ENCODE data around the gene GPR139.

The GPR139 gene

GRCh38 chr16:20073203-20074098, at the start of gene GPR139:
TSS of gene GPR139 (minus strand) at chr16:20073890. CDS start at chr16:20073616, 274 bp downstream.
- in situ Hi-C loops (cut with MboI; ENCODE audit: low sequenced_read_pairs) = no loop called here

GRCh38 chr16:20122011-20122410, 48.3 kb upstream of the GPR139 start:
- in situ Hi-C loops (cut with MboI; ENCODE audit: low sequenced_read_pairs) = no loop called here

DNA sequence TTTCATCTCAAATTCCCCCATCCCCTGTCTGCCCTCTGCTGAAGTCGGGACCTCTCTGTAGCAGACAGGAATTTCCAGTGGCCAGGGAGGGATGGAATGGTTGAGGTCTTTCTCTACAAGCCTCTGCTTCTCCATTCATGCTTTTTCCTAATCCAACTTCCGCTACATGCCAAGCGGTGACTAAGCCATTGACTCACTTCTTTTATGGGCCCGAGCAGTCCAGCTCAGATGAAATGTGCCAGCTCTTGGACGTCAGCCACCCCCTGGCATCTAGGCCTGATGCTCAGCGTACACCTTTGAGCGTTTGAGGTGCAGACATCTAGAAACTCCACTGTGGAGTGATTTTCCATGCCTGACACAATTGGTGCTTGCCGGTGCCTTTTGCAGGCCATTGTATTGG, 40.7 kb upstream of the GPR139 start:
- in situ Hi-C loops (cut with MboI; ENCODE audit: low sequenced_read_pairs) = no loop called here

DNA sequence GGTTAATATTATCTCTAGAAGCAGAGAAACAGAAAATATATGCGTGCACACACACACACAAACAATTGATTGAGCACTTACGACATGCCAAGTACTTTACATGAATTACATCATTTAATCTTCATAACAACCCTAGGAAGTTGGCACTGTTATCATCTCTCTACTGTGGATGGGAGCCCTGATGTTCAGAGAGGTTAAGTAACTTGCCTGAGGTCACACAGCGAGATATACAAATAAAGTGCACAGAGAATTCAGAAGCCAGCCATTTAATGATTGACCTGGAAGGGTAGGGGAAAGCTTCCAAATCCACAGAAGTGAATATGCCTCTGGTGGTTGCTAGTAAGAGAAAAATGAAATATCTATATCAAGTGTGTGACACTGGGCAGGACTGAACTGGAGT, 37.5 kb upstream of the GPR139 start:
- in situ Hi-C loops (cut with MboI; ENCODE audit: low sequenced_read_pairs) = no loop called here

DNA sequence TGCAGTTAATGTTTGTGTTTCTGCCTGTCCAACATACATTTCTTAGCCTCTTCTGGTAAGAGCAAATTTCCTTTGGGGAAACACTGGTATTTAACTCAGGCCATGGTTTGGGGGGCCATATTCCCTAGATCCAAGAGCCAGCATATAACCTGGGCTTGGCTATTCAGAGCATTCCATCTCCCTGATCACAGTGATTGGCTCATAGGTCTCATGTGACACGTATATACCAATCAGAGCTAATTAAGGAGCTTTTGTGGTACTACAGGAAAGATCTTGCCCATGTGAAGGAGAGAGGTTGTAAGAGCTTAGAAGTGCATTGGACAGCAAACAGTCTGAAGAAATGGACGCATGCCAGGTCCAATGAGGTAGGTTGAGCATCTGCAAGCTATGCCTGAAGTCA, 33.4 kb upstream of the GPR139 start:
- in situ Hi-C loops (cut with MboI; ENCODE audit: low sequenced_read_pairs) = no loop called here

DNA sequence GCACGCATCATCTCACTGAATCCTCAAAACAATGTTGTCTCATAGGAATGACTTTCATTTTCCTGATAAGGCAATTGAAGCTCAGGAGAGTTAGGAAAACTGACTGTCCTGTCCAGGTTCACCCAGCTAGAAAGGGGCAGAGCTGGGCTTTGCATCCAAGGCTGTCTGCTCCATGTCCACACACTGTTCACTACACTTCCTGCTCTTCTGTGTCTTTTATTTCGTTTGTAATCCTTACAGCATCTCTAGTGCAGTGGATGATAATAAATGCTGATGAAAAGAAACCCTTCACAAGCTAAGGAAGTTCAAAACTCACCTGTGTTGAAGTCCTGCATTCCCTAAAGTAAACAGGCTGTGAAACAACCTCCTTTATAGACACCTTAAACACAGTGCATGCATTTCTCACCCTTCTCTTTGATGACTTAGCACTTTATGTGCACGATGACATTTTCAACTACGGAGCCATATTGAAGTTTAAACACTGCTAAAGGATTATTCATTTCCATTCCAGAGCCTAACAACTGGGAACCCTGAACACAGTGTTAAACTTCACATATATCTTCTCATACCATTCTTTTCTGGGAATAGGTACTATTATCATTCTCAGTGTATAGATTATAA, 31.0 kb upstream of the GPR139 start:
- in situ Hi-C loops (cut with MboI; ENCODE audit: low sequenced_read_pairs) = no loop called here

- in situ Hi-C loops (cut with MboI; ENCODE audit: low sequenced_read_pairs) = no loop called here
Observed at GRCh38 chr16:20102521-20102920, 28.8 kb upstream of the GPR139 start.

DNA sequence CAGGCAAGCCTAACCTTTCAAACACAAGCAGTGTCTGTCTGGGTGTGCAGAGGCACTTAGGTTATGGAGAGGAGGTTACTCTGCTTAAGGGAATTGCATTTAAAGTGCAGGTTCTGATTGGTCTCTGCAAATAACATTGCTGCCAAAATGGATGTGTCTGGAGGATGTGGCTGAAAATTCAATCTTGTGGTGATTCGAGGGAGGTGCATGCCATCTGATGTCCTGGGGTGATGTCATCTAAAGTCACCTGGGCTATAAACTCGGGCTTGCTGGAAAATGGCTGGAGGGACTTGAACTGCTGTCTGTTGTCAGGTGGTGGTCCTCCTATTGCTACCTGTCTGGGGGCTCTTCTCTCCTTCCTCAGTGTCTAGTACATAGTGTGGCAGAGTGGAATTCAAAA, 28.3 kb upstream of the GPR139 start:
- in situ Hi-C loops (cut with MboI; ENCODE audit: low sequenced_read_pairs) = no loop called here

GRCh38 chr16:20099375-20099774, 25.7 kb upstream of the GPR139 start:
- in situ Hi-C loops (cut with MboI; ENCODE audit: low sequenced_read_pairs) = no loop called here

GRCh38 chr16:20094157-20094556, 20.5 kb upstream of the GPR139 start:
- in situ Hi-C loops (cut with MboI; ENCODE audit: low sequenced_read_pairs) = no loop called here

DNA sequence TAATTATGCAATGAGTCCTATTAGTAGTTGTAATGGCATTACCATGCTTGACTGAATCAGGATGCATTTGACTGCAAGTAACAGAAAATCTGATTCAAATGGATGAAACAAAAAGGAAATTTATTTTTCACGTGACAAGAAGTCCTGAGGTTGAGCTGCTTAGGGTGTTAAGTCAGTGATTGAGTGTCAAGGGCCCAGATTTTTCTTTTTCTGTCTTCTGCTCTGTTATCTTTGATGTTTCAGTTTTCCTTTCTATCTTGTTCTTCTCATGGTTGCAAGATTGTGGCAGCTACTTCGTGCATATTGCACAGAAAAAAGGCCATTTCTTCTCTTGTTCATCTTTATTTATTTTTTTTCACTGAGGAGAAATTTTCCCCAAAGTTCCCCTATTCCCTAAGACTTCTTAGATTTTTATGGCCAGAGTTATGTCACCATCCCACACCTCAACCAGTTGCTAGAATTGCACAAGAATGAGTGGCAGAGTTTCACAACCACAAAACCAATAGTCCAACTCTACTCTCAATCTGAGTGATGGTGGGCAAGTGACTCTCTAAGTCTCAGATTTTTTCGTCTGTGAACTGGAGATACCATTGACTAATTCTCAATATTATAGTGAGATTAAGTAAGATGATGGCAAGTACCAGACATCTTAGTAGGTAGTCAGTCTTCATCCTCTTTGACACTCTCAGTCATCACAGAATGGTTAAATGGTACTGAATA, 15.7 kb upstream of the GPR139 start:
- in situ Hi-C loops (cut with MboI; ENCODE audit: low sequenced_read_pairs) = no loop called here

GRCh38 chr16:20084624-20085226, 11.0 kb upstream of the GPR139 start:
- in situ Hi-C loops (cut with MboI; ENCODE audit: low sequenced_read_pairs) = no loop called here

GRCh38 chr16:20079106-20079505, 5.4 kb upstream of the GPR139 start:
- in situ Hi-C loops (cut with MboI; ENCODE audit: low sequenced_read_pairs) = no loop called here

DNA sequence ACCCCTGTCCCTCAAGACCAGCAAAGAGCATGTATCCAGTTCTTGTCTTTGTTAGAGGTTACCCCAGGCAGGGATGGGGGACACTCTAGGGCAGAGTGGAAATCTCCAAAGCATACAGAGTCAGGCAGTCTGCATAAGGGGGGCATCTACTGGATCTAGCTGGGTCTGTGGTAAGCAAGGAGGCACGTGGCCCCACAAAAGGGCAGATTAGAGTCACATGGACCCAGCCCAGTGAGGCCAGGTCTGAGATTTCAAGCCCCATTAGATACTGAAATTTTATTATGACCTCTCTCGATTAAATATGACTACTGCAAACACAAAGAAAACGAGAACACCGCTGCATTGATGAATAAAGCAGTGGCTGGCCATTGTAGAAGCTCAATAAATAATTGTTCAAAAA, 1.6 kb upstream of the GPR139 start:
- in situ Hi-C loops (cut with MboI; ENCODE audit: low sequenced_read_pairs) = no loop called here

GRCh38 chr16:20074099-20074991, 655 bp upstream of the GPR139 start:
- in situ Hi-C loops (cut with MboI; ENCODE audit: low sequenced_read_pairs) = no loop called here

DNA sequence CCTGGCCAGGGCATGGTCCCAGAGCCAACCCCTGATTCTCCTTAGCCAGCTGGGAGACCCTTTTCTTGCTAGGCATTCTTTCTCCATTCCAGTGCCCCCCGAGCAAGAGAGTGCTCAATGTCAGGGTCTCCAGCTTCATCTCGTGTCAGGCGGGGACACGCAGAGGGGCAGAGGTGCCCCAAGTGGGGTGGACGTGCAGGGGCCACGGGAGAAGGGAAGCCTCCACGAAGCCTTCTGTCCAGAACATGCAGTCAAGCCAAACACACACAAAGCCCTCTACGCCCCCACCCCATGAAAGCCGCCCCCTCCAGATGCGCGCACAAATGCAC, 852 bp downstream of the GPR139 start:
- in situ Hi-C loops (cut with MboI; ENCODE audit: low sequenced_read_pairs) = no loop called here

- in situ Hi-C loops (cut with MboI; ENCODE audit: low sequenced_read_pairs) = no loop called here
Observed at GRCh38 chr16:20072146-20072873, 1.4 kb downstream of the GPR139 start.

DNA sequence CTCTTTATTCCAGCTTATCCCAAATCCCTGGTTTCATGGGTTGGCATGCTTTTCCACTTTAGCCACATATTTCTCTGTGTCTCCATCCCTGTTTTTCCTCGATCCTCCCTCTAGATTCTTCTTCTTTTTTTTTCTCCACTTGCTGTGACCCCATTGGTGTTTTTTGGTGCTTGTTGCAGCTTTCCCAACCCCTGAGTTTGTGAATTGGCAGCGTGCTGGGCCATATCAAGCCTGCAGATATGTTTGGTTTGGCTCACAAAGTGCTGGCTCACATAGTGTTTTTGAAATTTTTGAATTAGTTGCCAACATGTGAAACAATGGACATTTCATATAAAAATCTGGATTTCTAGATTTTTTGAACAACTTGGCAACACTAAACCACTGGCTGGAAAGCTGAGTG, 8.8 kb downstream of the GPR139 start:
- in situ Hi-C loops (cut with MboI; ENCODE audit: low sequenced_read_pairs) = no loop called here

- in situ Hi-C loops (cut with MboI; ENCODE audit: low sequenced_read_pairs) = no loop called here
Observed at GRCh38 chr16:20064520-20064919, 9.2 kb downstream of the GPR139 start.

DNA sequence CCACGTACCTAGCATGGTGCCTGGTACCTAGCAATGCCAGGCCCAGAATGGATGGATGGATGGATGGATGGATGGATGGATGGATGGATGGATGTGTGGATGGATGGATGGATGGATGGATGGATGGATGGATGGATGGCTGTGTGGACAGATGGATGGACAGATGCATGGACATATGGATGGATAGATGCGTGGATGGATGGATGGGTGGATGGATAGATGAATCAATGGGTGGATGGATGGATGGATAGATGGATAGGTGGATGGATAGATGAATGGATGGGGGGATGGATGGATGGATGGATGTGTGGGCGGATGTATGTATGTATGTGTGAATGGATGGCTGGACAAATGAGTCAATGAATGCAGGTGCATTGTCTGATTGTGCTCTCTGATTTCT, 12.6 kb downstream of the GPR139 start:
- in situ Hi-C loops (cut with MboI; ENCODE audit: low sequenced_read_pairs) = no loop called here

Measured in HL-60/S4 treated with phorbol 12-myristate 13-acetate at 8.2 ng/mL for 4 days and 3 days (cell line).